NT2/D1 (cell line): ENCODE measurements around the gene AIG1.

Source experiments
- SUZ12 ChIP-seq: IDR thresholded peaks from 2 replicates; pipeline ENCODE4 v1.6.1; 2011; ENCODE audit not compliant: insufficient read length, insufficient read depth; ENCODE audit errors: extremely low read depth
- ZNF274 ChIP-seq: IDR thresholded peaks from 2 replicates; pipeline ENCODE4 v1.6.1; 2011; ENCODE audit warnings: mild to moderate bottlenecking, low read depth, low read length

DNA sequence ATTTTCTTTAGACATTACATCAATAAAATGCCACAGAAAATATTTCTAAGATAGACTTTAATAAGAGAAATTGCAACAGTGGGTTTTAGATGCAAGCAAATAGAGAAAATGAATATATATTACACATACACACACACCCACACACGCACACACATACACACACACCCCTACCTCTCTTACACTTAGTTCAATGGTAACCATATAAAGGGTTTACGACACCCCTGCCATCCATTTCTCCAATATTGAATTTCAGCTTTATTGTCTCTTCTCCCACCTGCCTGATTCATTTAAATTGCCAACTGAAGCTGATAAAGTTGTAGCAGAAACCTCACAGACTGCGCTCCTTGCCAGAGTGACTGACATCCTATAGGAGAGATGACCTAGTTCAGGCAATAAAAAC, 235.2 kb downstream of the AIG1 start:
- TF ChIP-seq SUZ12 = no peak
- no peak for TF ChIP-seq ZNF274
